MM.1S (cell line): ENCODE measurements around the gene DLEC1.
A peak's percentile ranks its signal among the peaks of the same experiment; 100 is the strongest.

Experiments used
- DNase-seq: peaks from one replicate; pipeline ENCODE4 v3.0.0-alpha.2; 2015
- H2AFZ ChIP-seq: fragments of 300-600 bp; sonication (generic); 2 replicates; pipeline ENCODE4 v1.6.0; 2016; ENCODE audit warnings: antibody characterized with exemption, low read length
- H3F3A ChIP-seq: fragments of 300-600 bp; sonication (generic); 2 replicates; pipeline ENCODE4 v1.6.1; 2016; ENCODE audit warnings: mild to moderate bottlenecking, antibody characterized with exemption, low read length, moderate library complexity, mixed read lengths; ENCODE audit not compliant: insufficient read depth
- H3K27ac ChIP-seq: fragments of 300-600 bp; sonication (generic); 2 replicates; pipeline ENCODE4 v1.5.1; 2016; ENCODE audit warnings: mild to moderate bottlenecking, low read length
- H3K27me3 ChIP-seq: fragments of 300-600 bp; sonication (generic); replicated peaks from 2 replicates; pipeline ENCODE4 v1.6.0; 2016; ENCODE audit warnings: low read length; ENCODE audit not compliant: insufficient read depth
- H3K36me3 ChIP-seq: fragments of 300-600 bp; sonication (generic); replicated peaks from 2 replicates; pipeline ENCODE4 v1.6.1; 2016; ENCODE audit warnings: mild to moderate bottlenecking, low read length, mixed read lengths; ENCODE audit not compliant: insufficient read depth
- H3K4me1 ChIP-seq: fragments of 300-600 bp; sonication (generic); 2 replicates; pipeline ENCODE4 v1.6.1; 2016; ENCODE audit warnings: low read length, mixed read lengths
- H3K4me2 ChIP-seq: fragments of 300-600 bp; sonication (generic); 2 replicates; pipeline ENCODE4 v1.6.0; 2016; ENCODE audit warnings: low read depth, low read length
- H3K4me3 ChIP-seq: fragments of 300-600 bp; sonication (generic); 2 replicates; pipeline ENCODE4 v1.5.1; 2016; ENCODE audit warnings: low read length, mixed read lengths
- H3K79me2 ChIP-seq: fragments of 300-600 bp; sonication (generic); 2 replicates; pipeline ENCODE4 v1.6.1; 2016; ENCODE audit warnings: mixed run types, low read length, mixed read lengths
- H3K9ac ChIP-seq: fragments of 300-600 bp; sonication (generic); 2 replicates; pipeline ENCODE4 v1.6.1; 2016; ENCODE audit warnings: low read length, mixed read lengths
- H3K9me2 ChIP-seq: fragments of 300-600 bp; sonication (generic); replicated peaks from 2 replicates; pipeline ENCODE4 v1.6.1; 2016; ENCODE audit warnings: mild to moderate bottlenecking, low read length, mixed read lengths; ENCODE audit not compliant: insufficient read depth
- H3K9me3 ChIP-seq: fragments of 300-600 bp; sonication (generic); replicated peaks from 2 replicates; pipeline ENCODE4 v1.6.1; 2016; ENCODE audit warnings: mild to moderate bottlenecking, low read length, mixed read lengths; ENCODE audit not compliant: insufficient read depth
- H4K20me1 ChIP-seq: fragments of 300-600 bp; sonication (generic); 2 replicates; pipeline ENCODE4 v1.6.1; 2016; ENCODE audit warnings: mild to moderate bottlenecking, low read length, moderate library complexity, mixed read lengths; ENCODE audit not compliant: insufficient read depth
- EZH2 ChIP-seq: fragments of 300-600 bp; sonication (generic); optimal IDR thresholded peaks from 2 replicates; pipeline ENCODE3; 2017; ENCODE audit warnings: low read depth, mild to moderate bottlenecking, antibody characterized with exemption, low read length, mixed read lengths
- EZH2phosphoT487 ChIP-seq: fragments of 300-600 bp; sonication (generic); IDR thresholded peaks from 2 replicates; pipeline ENCODE4 v1.6.1; 2018; ENCODE audit warnings: antibody characterized with exemption, low read length
- TF ChIP-seq, protein P1 (sequence below): fragments of 300-600 bp; sonication (generic); IDR thresholded peaks from 2 replicates; pipeline ENCODE4 v1.5.1; 2016; ENCODE audit warnings: antibody characterized with exemption, low read length, mixed read lengths

Gene DLEC1

GRCh38 chr3:37996785-37997301, 42.2 kb upstream of the DLEC1 start:
- Histone ChIP-seq H3K27ac (no peak overlapping the region), H3K9ac (no peak overlapping the region), H3K79me2 (no peaks in the 10 kb centered on the region), H3K9me2 (no peaks in the 10 kb centered on the region), H3K4me2 (no peak overlapping the region), H3K36me3 (no peaks in the 10 kb centered on the region), H3K9me3 (no peaks in the 10 kb centered on the region), H3K4me3 (no peak overlapping the region), H3K27me3 (no peaks in the 10 kb centered on the region; the same call in 1 of the 2 replicates), H2AFZ (no peak overlapping the region), H3F3A (0 out of 2 replicates have a peak, but pooled peaks cover 5% of the 10 kb centered on the region), H3K4me1 (peaks cover 29% of the 10 kb centered on the region), H4K20me1 (no peaks in the 10 kb centered on the region)
- TF ChIP-seq, protein P1, sequence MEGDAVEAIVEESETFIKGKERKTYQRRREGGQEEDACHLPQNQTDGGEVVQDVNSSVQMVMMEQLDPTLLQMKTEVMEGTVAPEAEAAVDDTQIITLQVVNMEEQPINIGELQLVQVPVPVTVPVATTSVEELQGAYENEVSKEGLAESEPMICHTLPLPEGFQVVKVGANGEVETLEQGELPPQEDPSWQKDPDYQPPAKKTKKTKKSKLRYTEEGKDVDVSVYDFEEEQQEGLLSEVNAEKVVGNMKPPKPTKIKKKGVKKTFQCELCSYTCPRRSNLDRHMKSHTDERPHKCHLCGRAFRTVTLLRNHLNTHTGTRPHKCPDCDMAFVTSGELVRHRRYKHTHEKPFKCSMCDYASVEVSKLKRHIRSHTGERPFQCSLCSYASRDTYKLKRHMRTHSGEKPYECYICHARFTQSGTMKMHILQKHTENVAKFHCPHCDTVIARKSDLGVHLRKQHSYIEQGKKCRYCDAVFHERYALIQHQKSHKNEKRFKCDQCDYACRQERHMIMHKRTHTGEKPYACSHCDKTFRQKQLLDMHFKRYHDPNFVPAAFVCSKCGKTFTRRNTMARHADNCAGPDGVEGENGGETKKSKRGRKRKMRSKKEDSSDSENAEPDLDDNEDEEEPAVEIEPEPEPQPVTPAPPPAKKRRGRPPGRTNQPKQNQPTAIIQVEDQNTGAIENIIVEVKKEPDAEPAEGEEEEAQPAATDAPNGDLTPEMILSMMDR = peak; percentile 94
- no peak for TF ChIP-seq EZH2
- DNase-seq = peak; percentile 84

DNA sequence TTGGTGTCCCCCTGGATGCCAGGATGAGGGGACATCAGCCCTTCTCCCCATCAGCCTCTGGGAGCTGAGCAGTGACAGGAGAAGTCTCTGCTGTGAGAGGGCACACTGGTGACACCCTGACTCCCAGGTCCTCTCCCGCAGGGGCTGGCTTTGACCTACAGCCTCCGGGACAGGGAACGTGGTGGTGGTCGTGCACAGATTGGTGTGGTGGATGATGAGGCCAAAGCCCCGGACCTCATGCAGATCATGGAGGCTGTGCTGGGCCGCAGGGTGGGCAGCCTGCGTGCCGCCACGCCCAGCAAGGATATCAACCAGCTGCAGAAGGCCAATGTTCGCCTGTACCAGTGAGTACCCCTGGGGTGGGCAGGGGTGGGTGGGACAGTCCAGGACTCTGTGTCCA, 41.7 kb upstream of the DLEC1 start:
- no peak for DNase-seq
- no peak overlapping the region for H3K9ac ChIP-seq
- TF ChIP-seq, protein P1 = no peak
- TF ChIP-seq EZH2phosphoT487 (no peak), EZH2 (no peak)
- no peaks in the 10 kb centered on the region for H3K79me2 ChIP-seq
- no peaks in the 10 kb centered on the region for H3K9me2 ChIP-seq
- H3K27me3 ChIP-seq = no peaks in the 10 kb centered on the region; the same call in 1 of the 2 replicates
- 0 out of 2 replicates have a peak, but pooled peaks cover 5% of the 10 kb centered on the region for H3F3A ChIP-seq
- no peak overlapping the region for H3K4me2 ChIP-seq
- H3K4me1 ChIP-seq = peaks cover 29% of the 10 kb centered on the region
- H4K20me1 ChIP-seq = no peaks in the 10 kb centered on the region
- H3K36me3 ChIP-seq = no peaks in the 10 kb centered on the region
- no peak overlapping the region for H3K4me3 ChIP-seq
- H2AFZ ChIP-seq = no peak overlapping the region
- H3K9me3 ChIP-seq = no peaks in the 10 kb centered on the region
- H3K27ac ChIP-seq = no peak overlapping the region

GRCh38 chr3:37997791-37998370, 41.1 kb upstream of the DLEC1 start:
- Histone ChIP-seq H3K4me2 (peak overlapping the region; percentile 95; the same call in 1 of the 2 replicates), H4K20me1 (no peaks in the 10 kb centered on the region), H3F3A (0 out of 2 replicates have a peak, but pooled peaks cover 5% of the 10 kb centered on the region), H3K9me2 (no peaks in the 10 kb centered on the region), H3K27ac (no peak overlapping the region), H3K4me1 (peaks cover 29% of the 10 kb centered on the region), H3K36me3 (no peaks in the 10 kb centered on the region), H3K9ac (0 out of 2 replicates have a peak overlapping the region, but pooled peaks have one; percentile 67), H3K4me3 (no peak overlapping the region), H2AFZ (no peak overlapping the region), H3K79me2 (no peaks in the 10 kb centered on the region), H3K27me3 (no peaks in the 10 kb centered on the region; the same call in 1 of the 2 replicates), H3K9me3 (no peaks in the 10 kb centered on the region)
- no peak for TF ChIP-seq EZH2phosphoT487
- TF ChIP-seq, protein P1 = no peak
- no peak for TF ChIP-seq EZH2
- no peak for DNase-seq
